ENCODE results near the gene CREBRF.

DNA sequence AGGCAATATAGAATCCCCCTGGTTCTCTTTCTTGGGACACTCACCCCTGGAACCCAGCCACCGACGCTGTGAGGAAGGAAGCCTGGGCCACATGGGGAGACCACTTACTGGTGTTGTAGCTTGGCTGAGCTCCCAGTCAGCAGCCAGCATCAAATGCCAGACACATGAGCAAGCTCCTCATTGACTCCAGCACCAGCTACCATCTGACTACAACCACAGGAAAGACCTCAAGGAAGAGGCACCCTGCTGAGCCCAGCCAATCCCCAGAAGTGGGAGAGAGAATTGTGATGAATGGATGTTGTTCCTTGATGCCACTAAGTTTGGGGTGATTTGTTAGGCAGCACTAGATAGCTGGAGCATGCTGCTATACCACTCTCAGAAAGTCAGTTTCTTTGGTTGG lies 124.2 kb downstream of the CREBRF start:
- no peak for TF ChIP-seq EZH2phosphoT487 (IDR thresholded peaks at IDR 0.05; ENCODE audit: insufficient read depth, low read depth)
- no peak for TF ChIP-seq EZH2 (IDR thresholded peaks at IDR 0.05; ENCODE audit: insufficient read depth, poor library complexity, severe bottlenecking)

All from GM23248 (cell line).